Transverse colon (tissue), 4 donors: ENCODE data around the gene CD9. TPM values are rescaled to one million over a fixed set of nuclear protein-coding genes. Genes with fewer than 3 reads are reported as not detected.

Experiments
- DNase-seq: peaks from one replicate; pipeline ENCODE4 v3.0.0-alpha.2; 2019
- H3K27ac ChIP-seq, 4 donors: fragments of 200-600 bp; sonication (generic); 2 replicates each; pipeline ENCODE4 v1.5.1; 2016 to 2018; ENCODE audit warnings: inconsistent platforms in 4 of 4
- H3K27me3 ChIP-seq: fragments of 200-600 bp; sonication (generic); 2 replicates; pipeline ENCODE4 v1.5.1; 2017; ENCODE audit warnings: inconsistent platforms
- H3K36me3 ChIP-seq, 4 donors: fragments of 200-600 bp; sonication (generic); 2 replicates each; pipeline ENCODE4 v1.5.1; 2017 to 2019; ENCODE audit warnings: inconsistent platforms in 4 of 4
- H3K4me1 ChIP-seq, 4 donors: fragments of 200-600 bp; sonication (generic); 2 replicates each; pipeline ENCODE4 v1.5.1; 2017 to 2020; ENCODE audit warnings: inconsistent platforms in 4 of 4
- H3K4me3 ChIP-seq, 4 donors: fragments of 200-600 bp; sonication (generic); 1 replicate in 1 of 4; 2 replicates in 3 of 4; pipeline versions ENCODE4 v1.5.1 to v1.6.1; 2017 to 2019; ENCODE audit warnings: inconsistent platforms in 4 of 4
- H3K9me3 ChIP-seq, 2 donors: fragments of 200-600 bp; sonication (generic); 2 replicates each; pipeline ENCODE4 v1.5.1; 2017 to 2019; ENCODE audit warnings: inconsistent platforms in 2 of 2
- CTCF ChIP-seq, 5 experiments: fragments of 200-600 bp in 3 of 5; fragments of 450-650 bp in 2 of 5; sonication (generic) in 3 of 5; IDR thresholded peaks; 1 replicate in 2 of 5; 2 replicates in 3 of 5; pipeline ENCODE4 v1.5.1; 2016 to 2017; ENCODE audit warnings: antibody characterized with exemption in 5 of 5, inconsistent platforms in 3 of 5, mild to moderate bottlenecking in 2 of 5, moderate library complexity in 1 of 5
- EP300 ChIP-seq: sonication (generic); formaldehyde crosslinking; IDR thresholded peaks from one replicate; pipeline ENCODE4 v1.6.1; 2017; ENCODE audit warnings: antibody characterized with exemption, low read depth
- POLR2A ChIP-seq: fragments of 450-650 bp; IDR thresholded peaks from one replicate; pipeline ENCODE4 v1.6.1; 2016; ENCODE audit warnings: antibody characterized with exemption, mild to moderate bottlenecking, moderate library complexity
- POLR2AphosphoS5 ChIP-seq, 3 donors: sonication (generic); formaldehyde crosslinking; IDR thresholded peaks; one replicate each; pipeline ENCODE4 v1.6.1; 2016; ENCODE audit warnings: antibody characterized with exemption in 3 of 3
- WGBS, 2 donors: methylation state at CpG; one replicate each; pipeline ENCODE4 v1.1.5; 2018; ENCODE audit warnings: low coverage in 1 of 2; 5-methylcytosine and 5-hydroxymethylcytosine counted together
- in situ Hi-C, 4 donors: fragments of 200-750 bp; cut with MboI; loops; one replicate each; pipeline versions ENCODE4 v1.15.0 to v1.15.1; 2017; ENCODE audit warnings: low sequenced_read_pairs in 3 of 4, low pct_ligation_motif_present in 1 of 4, low pct_unique_long_range_greater_than_20kb in 1 of 4
- intact Hi-C: fragments of 100-400 bp; cut with DNase I; formaldehyde crosslinking; loops from one replicate; pipeline ENCODE4 v1.15.1; 2023; ENCODE audit warnings: low total_unique reads
- total RNA-seq, 4 donors: library from RNA; depleted of rRNA; stranded (reverse); fragments of >200 nt; gene quantifications; one replicate each; pipeline ENCODE4 v1.1.0, GENCODE V29; 2016

Gene CD9
- total RNA-seq, 4 donors from 2014 or later, result 207 to 668 (median 481) TPM

- Histone ChIP-seq H3K27me3 (no peaks in the 10 kb centered on the region), H3K27ac (peak overlapping the region; percentile 93 to 99 (median 95)), H3K4me1 (peaks cover 75 to 98% (median 82%) of the 10 kb centered on the region in 4 donors), H3K4me3 (no peak overlapping the region), H3K36me3 (no peaks in the 10 kb centered on the region), H3K9me3 (no peaks in the 10 kb centered on the region)
- intact Hi-C loops (no loop called here), in situ Hi-C loops (no loop called here)
- no peak for TF ChIP-seq EP300
- TF ChIP-seq POLR2AphosphoS5 (IDR thresholded peaks at IDR 0.05), result no peak
- TF ChIP-seq POLR2A, result no peak
- no peak for TF ChIP-seq CTCF (IDR thresholded peaks at IDR 0.05)
- no peak for DNase-seq
- 35 to 50% methylated on average over 5 to 7 of the region's 7 CpGs for WGBS, 2 donors
Measured at GRCh38 chr12:6216581-6216980, 16.4 kb downstream of the CD9 start.

DNA sequence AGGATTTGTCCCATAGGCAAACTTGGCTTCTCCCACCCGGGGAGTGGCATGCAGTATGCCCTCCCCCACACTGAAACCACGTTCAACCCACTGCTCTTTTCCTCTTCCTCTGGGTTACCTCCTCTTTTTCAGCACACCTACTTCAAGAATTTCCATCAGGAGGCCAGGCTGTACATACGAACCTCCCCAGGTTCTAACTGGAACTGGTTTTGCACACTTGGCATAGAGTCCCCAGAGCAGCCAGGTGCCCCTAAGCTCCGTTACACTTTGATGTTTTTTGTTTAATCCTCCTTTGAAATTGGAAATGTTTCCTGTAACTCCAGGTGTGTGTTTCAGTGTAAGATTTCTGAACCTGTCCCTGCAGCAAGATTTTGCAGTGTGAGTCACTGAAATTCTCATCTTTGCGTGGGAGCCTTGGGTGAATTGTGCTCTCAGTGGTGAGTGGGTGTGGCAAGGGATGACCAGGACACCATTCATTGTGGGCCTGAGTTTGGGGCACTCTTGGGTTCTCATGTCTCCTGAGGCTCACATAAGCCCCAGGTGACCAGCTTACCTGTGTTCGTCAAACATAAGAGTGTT lies 18.2 kb downstream of the CD9 start:
- in situ Hi-C loops, result no loop called here
- Histone ChIP-seq H3K36me3 (no peaks in the 10 kb centered on the region), H3K4me3 (no peak overlapping the region), H3K27me3 (no peaks in the 10 kb centered on the region), H3K4me1 (peaks cover 70 to 98% (median 82%) of the 10 kb centered on the region in 4 donors), H3K27ac (peak overlapping the region; percentile 93 to 99 (median 95)), H3K9me3 (no peaks in the 10 kb centered on the region)
- intact Hi-C loops, result no loop called here
- TF ChIP-seq POLR2AphosphoS5 (IDR thresholded peaks at IDR 0.05) (no peak), POLR2A (no peak), CTCF (IDR thresholded peaks at IDR 0.05) (no peak), EP300 (no peak)
- 20 to 45% methylated on average over 3 to 6 of the region's 6 CpGs for WGBS, 2 donors
- DNase-seq, result no peak

DNA sequence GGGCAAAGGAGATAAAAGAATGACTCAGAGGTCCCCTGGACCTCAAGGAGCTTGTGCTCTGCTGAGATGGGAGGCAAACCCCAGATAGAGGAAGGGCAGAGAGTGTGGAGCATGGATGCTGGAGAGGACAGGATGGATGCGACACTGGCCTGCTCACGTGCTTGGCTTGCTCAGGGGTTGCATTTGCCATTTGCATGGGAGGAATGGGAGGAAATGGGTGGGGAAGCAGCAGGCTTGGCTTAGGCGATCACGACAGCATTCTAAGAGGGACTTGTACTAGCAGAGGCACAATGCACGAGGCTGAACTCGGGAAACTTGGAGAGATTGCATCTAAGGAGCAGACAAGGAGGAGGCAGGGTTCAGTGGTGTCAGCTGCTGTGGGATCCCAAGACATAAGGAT lies 19.8 kb downstream of the CD9 start:
- intact Hi-C loops, result no loop called here
- TF ChIP-seq CTCF (IDR thresholded peaks at IDR 0.05) (no peak), POLR2AphosphoS5 (IDR thresholded peaks at IDR 0.05) (no peak), EP300 (no peak), POLR2A (no peak)
- Histone ChIP-seq H3K36me3 (no peaks in the 10 kb centered on the region), H3K27me3 (no peaks in the 10 kb centered on the region), H3K4me1 (peaks cover 70 to 98% (median 83%) of the 10 kb centered on the region in 4 donors), H3K27ac (peak overlapping the region; percentile 93 to 97 (median 95)), H3K9me3 (no peaks in the 10 kb centered on the region), H3K4me3 (no peak overlapping the region)
- no peak for DNase-seq
- WGBS, 2 donors, result 68 to 73% methylated on average over 4 to 6 of the region's 6 CpGs
- in situ Hi-C loops, result no loop called here

- 40 to 75% methylated on average over 1 to 9 of the region's 9 CpGs for WGBS, 2 donors
- H3K4me1 ChIP-seq, result peaks cover 70 to 98% (median 83%) of the 10 kb centered on the region in 4 donors
- intact Hi-C loops (no loop called here), in situ Hi-C loops (no loop called here)
- H3K4me3 ChIP-seq, result no peak overlapping the region
- no peak for DNase-seq
- H3K9me3 ChIP-seq, result no peaks in the 10 kb centered on the region
- H3K36me3 ChIP-seq, result no peaks in the 10 kb centered on the region
- H3K27ac ChIP-seq, result peak overlapping the region; percentile 93 to 97 (median 95)
- TF ChIP-seq POLR2A (no peak), EP300 (no peak), CTCF (IDR thresholded peaks at IDR 0.05) (no peak), POLR2AphosphoS5 (IDR thresholded peaks at IDR 0.05) (no peak)
- H3K27me3 ChIP-seq, result no peaks in the 10 kb centered on the region
Measured at GRCh38 chr12:6221146-6221545, 20.9 kb downstream of the CD9 start.
